ENCODE measurements around the gene ZFC3H1. TPM values are rescaled to one million over a fixed set of nuclear protein-coding genes. Genes with fewer than 3 reads are reported as not detected.
"Not testable (repeated sequence)": the region's sequence is repeated elsewhere in the genome, so short reads cannot be mapped to it uniquely, and the experiment has no call there.

The ZFC3H1 gene
- total and polyA plus RNA-seq, 2 donors = 16.9 to 109 TPM

- Histone ChIP-seq H3K4me3 (ENCODE audit: low read depth, low read length) (no peak overlapping the region), H3K27ac (ENCODE audit: low read depth) (no peak overlapping the region), H3K36me3 (ENCODE audit: insufficient read depth) (no peaks in the 10 kb centered on the region), H3K4me1 (ENCODE audit: insufficient read depth) (no peaks in the 10 kb centered on the region)
- WGBS = 68% methylated on average over 5 of the region's 5 CpGs
- no peak for DNase-seq (ENCODE audit: extremely low spot score)
Observed at GRCh38 chr12:71688961-71689570, 25.4 kb upstream of the ZFC3H1 start.

DNA sequence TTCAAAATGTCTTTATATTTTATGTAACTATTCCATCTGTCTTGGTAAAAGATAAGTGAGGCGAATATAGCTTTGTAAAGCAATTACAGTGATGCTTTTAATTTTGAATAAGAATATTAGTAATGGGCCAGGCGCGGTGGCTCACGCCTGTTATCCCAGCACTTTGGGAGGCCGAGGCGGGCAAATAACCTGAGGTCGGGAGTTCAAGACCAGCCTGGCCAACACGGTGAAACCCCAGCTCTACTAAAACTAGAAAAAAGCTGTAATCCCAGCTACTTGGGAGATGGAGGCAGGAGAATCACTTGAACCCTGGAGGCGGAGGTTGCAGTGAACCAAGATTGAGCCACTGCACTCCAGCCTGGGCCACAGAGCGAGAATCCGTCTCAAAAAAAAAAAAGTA, 23.5 kb upstream of the ZFC3H1 start:
- not testable (repeated sequence) for H3K36me3 ChIP-seq (ENCODE audit: insufficient read depth); H3K4me1 ChIP-seq (ENCODE audit: insufficient read depth); H3K4me3 ChIP-seq (ENCODE audit: low read depth, low read length); DNase-seq (ENCODE audit: extremely low spot score)
- 72% methylated on average over 11 of the region's 11 CpGs for WGBS
- peak overlapping the region; percentile 1 for H3K27ac ChIP-seq (ENCODE audit: low read depth)

DNA sequence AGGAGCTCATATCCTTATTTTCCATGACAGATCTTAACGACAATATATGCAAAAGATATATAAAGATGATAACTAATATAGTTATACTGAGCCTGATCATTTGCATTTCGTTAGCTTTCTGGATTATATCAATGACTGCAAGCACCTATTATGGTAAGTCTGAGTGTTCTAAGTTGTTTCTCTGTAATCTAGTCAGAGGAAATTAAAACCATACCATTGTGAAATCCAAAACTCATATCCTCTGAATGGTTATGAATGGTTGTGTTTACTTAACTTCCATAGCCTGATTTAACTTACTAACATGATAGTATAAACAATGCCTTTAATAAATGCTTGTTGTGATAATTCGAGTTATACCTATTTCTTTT, 23.0 kb upstream of the ZFC3H1 start:
- Histone ChIP-seq H3K36me3 (ENCODE audit: insufficient read depth) (no peaks in the 10 kb centered on the region), H3K27ac (ENCODE audit: low read depth) (no peak overlapping the region), H3K4me1 (ENCODE audit: insufficient read depth) (no peaks in the 10 kb centered on the region), H3K4me3 (ENCODE audit: low read depth, low read length) (peak overlapping the region; percentile 68)
- DNase-seq (ENCODE audit: extremely low spot score) = no peak
- WGBS = 5% methylated on average over 3 of the region's 3 CpGs

- Histone ChIP-seq H3K36me3 (ENCODE audit: insufficient read depth) (no peaks in the 10 kb centered on the region), H3K27ac (ENCODE audit: low read depth) (peak within 1 kb of the TSS; percentile 63), H3K4me1 (ENCODE audit: insufficient read depth) (no peaks in the 10 kb centered on the region), H3K4me3 (ENCODE audit: low read depth, low read length) (peak within 1 kb of the TSS; percentile 68)
- peak; percentile 66 for DNase-seq (ENCODE audit: extremely low spot score)
- WGBS = under 1% methylated on average over 63 of the region's 63 CpGs
Observed at GRCh38 chr12:71685914-71686657, 22.4 kb upstream of the ZFC3H1 start, which contains the start of gene TMEM19. Gene TMEM19 (plus strand): TSS chr12:71686082. CDS start chr12:71686681, 599 bp downstream.

DNA sequence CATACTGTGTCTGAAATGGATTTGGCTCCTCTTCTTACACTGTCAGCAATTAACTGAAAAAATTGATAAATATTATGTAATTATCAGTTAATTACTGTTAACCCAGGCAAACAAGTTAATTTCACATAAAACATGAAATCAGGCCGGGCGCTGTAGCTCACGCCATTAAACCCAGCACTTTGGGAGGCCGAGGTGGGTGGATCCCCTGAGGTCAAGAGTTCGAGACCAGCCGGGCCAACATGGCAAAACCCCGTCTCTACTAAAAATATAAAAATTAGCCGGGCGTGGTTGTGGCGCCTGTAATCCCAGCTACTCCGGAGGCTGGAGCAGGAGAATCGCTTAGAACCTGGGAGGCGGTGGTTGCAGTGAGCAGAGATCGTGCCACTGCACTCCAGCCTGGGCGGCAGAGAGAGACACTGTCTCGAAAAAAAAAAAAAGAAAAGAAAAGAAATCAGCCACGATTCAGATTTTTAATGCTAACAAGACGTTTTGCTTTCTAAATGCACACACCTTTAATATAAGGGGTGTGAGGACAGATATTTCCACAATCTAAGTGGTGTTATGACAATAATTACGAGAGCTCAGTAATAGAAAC, 21.8 kb upstream of the ZFC3H1 start:
- no peaks in the 10 kb centered on the region for H3K4me1 ChIP-seq (ENCODE audit: insufficient read depth)
- no peaks in the 10 kb centered on the region for H3K36me3 ChIP-seq (ENCODE audit: insufficient read depth)
- 24% methylated on average over 19 of the region's 19 CpGs for WGBS
- DNase-seq (ENCODE audit: extremely low spot score) = no peak
- H3K4me3 ChIP-seq (ENCODE audit: low read depth, low read length) = peak overlapping the region; percentile 68
- peak overlapping the region; percentile 63 for H3K27ac ChIP-seq (ENCODE audit: low read depth)

DNA sequence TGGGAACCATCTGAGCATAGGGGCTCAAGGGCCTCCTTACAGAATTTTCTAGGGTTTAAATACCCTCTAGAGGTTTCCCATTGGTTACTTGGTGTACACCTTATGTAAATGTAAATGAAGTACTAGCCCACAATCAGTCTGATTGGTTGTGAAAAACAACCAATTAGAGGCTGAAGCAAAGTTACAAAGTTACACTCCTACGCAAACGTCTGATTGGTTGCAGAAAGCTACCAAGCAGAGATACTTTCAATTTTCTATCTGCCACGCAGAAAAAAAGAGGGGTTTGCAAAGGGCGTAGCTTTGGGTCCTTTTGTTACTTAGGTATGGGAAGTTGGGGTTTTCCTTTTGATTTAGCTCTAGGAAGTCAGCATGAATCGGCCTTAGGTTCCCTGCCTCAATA, 20.4 kb upstream of the ZFC3H1 start:
- 76% methylated on average over 5 of the region's 5 CpGs for WGBS
- Histone ChIP-seq H3K36me3 (ENCODE audit: insufficient read depth) (no peaks in the 10 kb centered on the region), H3K4me3 (ENCODE audit: low read depth, low read length) (no peak overlapping the region), H3K27ac (ENCODE audit: low read depth) (no peak overlapping the region), H3K4me1 (ENCODE audit: insufficient read depth) (no peaks in the 10 kb centered on the region)
- no peak for DNase-seq (ENCODE audit: extremely low spot score)

- Histone ChIP-seq H3K36me3 (ENCODE audit: insufficient read depth) (no peaks in the 10 kb centered on the region), H3K4me1 (ENCODE audit: insufficient read depth) (no peaks in the 10 kb centered on the region), H3K4me3 (ENCODE audit: low read depth, low read length) (no peak overlapping the region), H3K27ac (ENCODE audit: low read depth) (no peak overlapping the region)
- DNase-seq (ENCODE audit: extremely low spot score) = no peak
- WGBS = 90% methylated on average over 5 of the region's 5 CpGs
Observed at GRCh38 chr12:71683633-71684032, 20.0 kb upstream of the ZFC3H1 start.

DNA sequence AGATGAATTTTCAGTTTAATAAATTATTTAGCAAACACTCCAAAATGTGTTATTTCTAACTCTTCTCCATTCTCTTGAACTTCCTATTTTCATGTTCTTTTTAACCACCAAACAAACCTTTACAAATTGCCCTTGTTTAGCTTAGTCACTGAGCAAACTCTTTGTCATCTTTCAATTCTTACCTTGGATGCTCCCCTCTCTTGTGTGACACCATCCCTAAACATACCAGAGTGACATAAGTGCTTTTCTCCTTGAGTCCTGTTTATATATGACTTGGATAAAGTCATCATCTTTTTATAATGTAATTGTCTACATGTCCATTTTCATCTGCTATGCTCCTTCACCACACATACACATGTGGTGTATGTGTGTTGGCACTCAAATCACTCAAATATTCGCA, 18.8 kb upstream of the ZFC3H1 start:
- WGBS = 91% methylated on average over 1 of the region's 1 CpG
- no peaks in the 10 kb centered on the region for H3K36me3 ChIP-seq (ENCODE audit: insufficient read depth)

DNA sequence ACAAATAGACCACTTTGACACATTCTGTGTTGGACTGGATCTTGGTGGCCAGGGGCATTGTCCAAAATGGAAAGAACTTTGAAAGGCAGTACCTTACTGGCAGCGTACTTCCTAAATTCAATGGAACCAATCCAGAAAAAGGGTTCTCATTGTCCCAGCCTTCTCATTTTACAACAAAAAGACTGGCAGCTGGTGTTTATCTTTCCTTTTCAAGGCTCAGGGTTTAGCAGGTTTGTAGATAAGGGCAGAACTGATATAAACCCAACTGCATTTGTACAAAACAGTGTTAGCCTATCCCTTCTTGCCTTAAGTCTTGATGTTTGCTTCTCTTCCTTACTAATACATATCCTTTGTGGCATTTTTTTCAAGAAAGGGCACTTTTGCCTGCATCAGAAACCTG, 8.2 kb upstream of the ZFC3H1 start:
- H3K4me3 ChIP-seq (ENCODE audit: low read depth, low read length) = no peak overlapping the region
- H3K4me1 ChIP-seq (ENCODE audit: insufficient read depth) = no peaks in the 10 kb centered on the region
- H3K36me3 ChIP-seq (ENCODE audit: insufficient read depth) = no peaks in the 10 kb centered on the region
- WGBS = 51% methylated on average over 1 of the region's 1 CpG
- no peak for DNase-seq (ENCODE audit: extremely low spot score)
- H3K27ac ChIP-seq (ENCODE audit: low read depth) = no peak overlapping the region

More for the DNA sequence above, 18.8 kb upstream of the ZFC3H1 start:
- DNase-seq (ENCODE audit: extremely low spot score) = no peak
- no peak overlapping the region for H3K4me3 ChIP-seq (ENCODE audit: low read depth, low read length)
- no peaks in the 10 kb centered on the region for H3K4me1 ChIP-seq (ENCODE audit: insufficient read depth)
- H3K27ac ChIP-seq (ENCODE audit: low read depth) = no peak overlapping the region

GRCh38 chr12:71671311-71671710, 7.7 kb upstream of the ZFC3H1 start:
- Histone ChIP-seq H3K27ac (ENCODE audit: low read depth) (no peak overlapping the region), H3K36me3 (ENCODE audit: insufficient read depth) (no peaks in the 10 kb centered on the region), H3K4me3 (ENCODE audit: low read depth, low read length) (no peak overlapping the region), H3K4me1 (ENCODE audit: insufficient read depth) (no peaks in the 10 kb centered on the region)
- DNase-seq (ENCODE audit: extremely low spot score) = no peak

DNA sequence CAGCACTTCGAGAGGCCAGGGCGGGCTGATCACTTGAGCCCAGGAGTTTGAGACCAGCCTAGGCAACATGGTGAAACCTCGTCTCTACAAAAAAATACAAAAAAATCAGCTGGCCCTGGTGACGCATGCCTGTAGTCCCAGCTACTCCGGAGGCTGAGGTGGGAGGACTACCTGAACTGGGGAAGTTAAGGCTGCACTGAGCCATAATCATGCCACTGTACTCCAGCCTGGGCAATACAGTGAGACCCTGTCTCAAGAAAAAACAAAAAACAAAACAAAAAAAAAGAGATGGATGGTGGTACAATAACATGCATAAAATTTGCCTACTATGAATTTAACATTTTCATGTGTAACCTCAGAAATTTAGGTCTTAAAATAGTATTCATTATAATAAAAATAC, 2.6 kb upstream of the ZFC3H1 start:
- no peak overlapping the region for H3K27ac ChIP-seq (ENCODE audit: low read depth)
- H3K4me3 ChIP-seq (ENCODE audit: low read depth, low read length) = no peak overlapping the region
- H3K36me3 ChIP-seq (ENCODE audit: insufficient read depth) = no peaks in the 10 kb centered on the region
- 97% methylated on average over 5 of the region's 5 CpGs for WGBS
- no peak for DNase-seq (ENCODE audit: extremely low spot score)
- peaks cover 2% of the 10 kb centered on the region for H3K4me1 ChIP-seq (ENCODE audit: insufficient read depth)

DNA sequence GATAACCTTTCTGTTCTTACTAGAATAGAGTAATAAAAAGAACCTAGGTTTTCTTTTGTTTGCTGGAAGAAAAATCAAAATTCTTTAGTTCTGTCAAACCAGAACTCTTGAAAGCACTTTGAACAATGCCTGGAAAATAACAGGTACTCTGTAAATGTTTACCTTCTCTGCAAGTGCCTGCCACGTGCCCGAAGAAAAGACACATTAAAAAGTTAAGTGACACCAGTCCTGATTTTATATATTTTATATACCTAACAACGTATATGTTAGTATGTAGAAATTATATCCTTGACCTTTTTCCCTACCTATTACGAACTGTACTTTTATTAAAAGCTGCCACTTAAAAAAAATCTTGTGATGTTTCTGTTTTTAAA, 1.4 kb upstream of the ZFC3H1 start:
- no peak for DNase-seq (ENCODE audit: extremely low spot score)
- Histone ChIP-seq H3K27ac (ENCODE audit: low read depth) (no peak overlapping the region), H3K4me1 (ENCODE audit: insufficient read depth) (peaks cover 2% of the 10 kb centered on the region), H3K4me3 (ENCODE audit: low read depth, low read length) (peak overlapping the region; percentile 63), H3K36me3 (ENCODE audit: insufficient read depth) (no peaks in the 10 kb centered on the region)
- WGBS = 25% methylated on average over 4 of the region's 4 CpGs

GRCh38 chr12:71664411-71665089, 902 bp upstream of the ZFC3H1 start:
- under 1% methylated on average over 20 of the region's 20 CpGs for WGBS

More at GRCh38 chr12:71664411-71665089, 902 bp upstream of the ZFC3H1 start:
- no peak for DNase-seq (ENCODE audit: extremely low spot score)
- H3K36me3 ChIP-seq (ENCODE audit: insufficient read depth) = no peaks in the 10 kb centered on the region
- peak overlapping the region; percentile 87 for H3K27ac ChIP-seq (ENCODE audit: low read depth)
- H3K4me1 ChIP-seq (ENCODE audit: insufficient read depth) = peaks cover 2% of the 10 kb centered on the region
- peak overlapping the region; percentile 63 for H3K4me3 ChIP-seq (ENCODE audit: low read depth, low read length)

Measured in urinary bladder (tissue), 4 donors.